ENCODE data around the gene SLC50A1.
"Not testable (repeated sequence)": the region's sequence is repeated elsewhere in the genome, so short reads cannot be mapped to it uniquely, and the experiment has no call there.

Gene SLC50A1

GRCh38 chr1:155116113-155116764 lies 19.4 kb upstream of the SLC50A1 start:
- H3K4me3 ChIP-seq (ENCODE audit: control insufficient read depth, low read depth, low read length) = no peak overlapping the region
- DNase-seq (ENCODE audit: low read depth) = no peak
- TF ChIP-seq CTCF (conservative IDR thresholded peaks at IDR 0.05; ENCODE audit: control insufficient read depth, insufficient read depth, low read depth, low read length) = no peak

- TF ChIP-seq CTCF (conservative IDR thresholded peaks at IDR 0.05; ENCODE audit: control insufficient read depth, insufficient read depth, low read depth, low read length) = no peak
- no peak for DNase-seq (ENCODE audit: low read depth)
- H3K4me3 ChIP-seq (ENCODE audit: control insufficient read depth, low read depth, low read length) = no peak overlapping the region
Measured at GRCh38 chr1:155117610-155118009, 18.0 kb upstream of the SLC50A1 start.

GRCh38 chr1:155118090-155118489 lies 17.6 kb upstream of the SLC50A1 start:
- not testable (repeated sequence) for DNase-seq (ENCODE audit: low read depth)

GRCh38 chr1:155120253-155120652 lies 15.4 kb upstream of the SLC50A1 start:
- no peak for DNase-seq (ENCODE audit: low read depth)
- H3K4me3 ChIP-seq (ENCODE audit: control insufficient read depth, low read depth, low read length) = no peak overlapping the region
- no peak for TF ChIP-seq CTCF (conservative IDR thresholded peaks at IDR 0.05; ENCODE audit: control insufficient read depth, insufficient read depth, low read depth, low read length)

More at GRCh38 chr1:155118090-155118489, 17.6 kb upstream of the SLC50A1 start:
- H3K4me3 ChIP-seq (ENCODE audit: control insufficient read depth, low read depth, low read length) = not testable (repeated sequence)

GRCh38 chr1:155121249-155121648 lies 14.4 kb upstream of the SLC50A1 start:
- TF ChIP-seq CTCF (conservative IDR thresholded peaks at IDR 0.05; ENCODE audit: control insufficient read depth, insufficient read depth, low read depth, low read length) = no peak
- no peak overlapping the region for H3K4me3 ChIP-seq (ENCODE audit: control insufficient read depth, low read depth, low read length)
- DNase-seq (ENCODE audit: low read depth) = no peak

DNA sequence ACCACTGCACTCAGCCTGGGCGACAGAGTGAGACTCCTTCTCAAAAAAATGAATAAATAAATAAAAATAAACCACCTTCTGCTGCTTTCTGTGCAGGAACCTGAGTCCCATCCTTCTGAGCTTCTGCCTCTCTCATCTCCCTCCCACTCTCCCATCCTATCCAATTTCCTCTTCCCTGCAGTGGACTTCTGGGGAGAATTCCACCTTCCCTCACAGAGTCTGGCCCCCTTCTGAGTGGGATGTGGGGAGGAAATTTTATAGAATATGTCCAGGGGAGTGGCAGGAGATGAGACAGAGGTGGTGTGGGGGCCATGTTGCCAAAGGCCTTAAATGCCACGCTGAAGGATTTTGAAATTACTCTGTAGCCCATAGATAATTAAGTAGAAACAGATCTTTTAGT lies 13.3 kb upstream of the SLC50A1 start:
- no peak for TF ChIP-seq CTCF (conservative IDR thresholded peaks at IDR 0.05; ENCODE audit: control insufficient read depth, insufficient read depth, low read depth, low read length)
- no peak overlapping the region for H3K4me3 ChIP-seq (ENCODE audit: control insufficient read depth, low read depth, low read length)
- no peak for DNase-seq (ENCODE audit: low read depth)

GRCh38 chr1:155123801-155124200 lies 11.9 kb upstream of the SLC50A1 start:
- no peak for DNase-seq (ENCODE audit: low read depth)
- H3K4me3 ChIP-seq (ENCODE audit: control insufficient read depth, low read depth, low read length) = no peak overlapping the region
- TF ChIP-seq CTCF (conservative IDR thresholded peaks at IDR 0.05; ENCODE audit: control insufficient read depth, insufficient read depth, low read depth, low read length) = no peak
